ENCODE measurements around the gene RBM6.
"Not testable (repeated sequence)": the region's sequence is repeated elsewhere in the genome, so short reads cannot be mapped to it uniquely, and the experiment has no call there.

Gene RBM6

GRCh38 chr3:49926117-49926728 lies 13.7 kb upstream of the RBM6 start:
- H3K27me3 ChIP-seq (ENCODE audit: control insufficient read depth, insufficient read depth, low read length): no peaks in the 10 kb centered on the region
- H3K4me1 ChIP-seq (ENCODE audit: control insufficient read depth, insufficient read depth, low read length): peaks cover 15% of the 10 kb centered on the region
- H3K9ac ChIP-seq (ENCODE audit: low read length): no peak overlapping the region
- no peaks in the 10 kb centered on the region for H3K36me3 ChIP-seq (ENCODE audit: control insufficient read depth, insufficient read depth, low read length)
- no peaks in the 10 kb centered on the region for H3K9me3 ChIP-seq (ENCODE audit: control insufficient read depth, low read length)
- H3K4me3 ChIP-seq (ENCODE audit: low read length): no peak overlapping the region

- H3K4me3 ChIP-seq (ENCODE audit: low read length): no peak overlapping the region
- no peak overlapping the region for H3K9ac ChIP-seq (ENCODE audit: low read length)
- H3K9me3 ChIP-seq (ENCODE audit: control insufficient read depth, low read length): no peaks in the 10 kb centered on the region
Measured at GRCh38 chr3:49927798-49928197, 12.2 kb upstream of the RBM6 start.

GRCh38 chr3:49928481-49929017 lies 11.4 kb upstream of the RBM6 start:
- H3K27me3 ChIP-seq (ENCODE audit: control insufficient read depth, insufficient read depth, low read length): no peaks in the 10 kb centered on the region
- peak overlapping the region; percentile 76 for H3K9ac ChIP-seq (ENCODE audit: low read length)
- H3K4me1 ChIP-seq (ENCODE audit: control insufficient read depth, insufficient read depth, low read length): peaks cover 15% of the 10 kb centered on the region
- no peak overlapping the region for H3K4me3 ChIP-seq (ENCODE audit: low read length)
- no peaks in the 10 kb centered on the region for H3K9me3 ChIP-seq (ENCODE audit: control insufficient read depth, low read length)
- no peaks in the 10 kb centered on the region for H3K36me3 ChIP-seq (ENCODE audit: control insufficient read depth, insufficient read depth, low read length)

More at GRCh38 chr3:49927798-49928197, 12.2 kb upstream of the RBM6 start:
- Histone ChIP-seq H3K36me3 (ENCODE audit: control insufficient read depth, insufficient read depth, low read length) (no peaks in the 10 kb centered on the region), H3K27me3 (ENCODE audit: control insufficient read depth, insufficient read depth, low read length) (no peaks in the 10 kb centered on the region), H3K4me1 (ENCODE audit: control insufficient read depth, insufficient read depth, low read length) (peaks cover 15% of the 10 kb centered on the region)

- Histone ChIP-seq H3K27me3 (ENCODE audit: control insufficient read depth, insufficient read depth, low read length) (no peaks in the 10 kb centered on the region), H3K9me3 (ENCODE audit: control insufficient read depth, low read length) (no peaks in the 10 kb centered on the region), H3K4me3 (ENCODE audit: low read length) (peak within 1 kb of the TSS; percentile 71), H3K4me1 (ENCODE audit: control insufficient read depth, insufficient read depth, low read length) (peaks cover 15% of the 10 kb centered on the region), H3K36me3 (ENCODE audit: control insufficient read depth, insufficient read depth, low read length) (no peaks in the 10 kb centered on the region), H3K9ac (ENCODE audit: low read length) (peak within 1 kb of the TSS; percentile 76)
Measured at GRCh38 chr3:49929291-49930167, 10.4 kb upstream of the RBM6 start, which contains the start of gene MON1A. MON1A (minus strand) TSS chr3:49929811; CDS start chr3:49913346, 16,465 bp downstream.

GRCh38 chr3:49930168-49930690 lies 9.7 kb upstream of the RBM6 start:
- Histone ChIP-seq H3K4me1 (ENCODE audit: control insufficient read depth, insufficient read depth, low read length) (peaks cover 15% of the 10 kb centered on the region), H3K9ac (ENCODE audit: low read length) (peak overlapping the region; percentile 76), H3K4me3 (ENCODE audit: low read length) (peak overlapping the region; percentile 71), H3K9me3 (ENCODE audit: control insufficient read depth, low read length) (no peaks in the 10 kb centered on the region), H3K27me3 (ENCODE audit: control insufficient read depth, insufficient read depth, low read length) (no peaks in the 10 kb centered on the region), H3K36me3 (ENCODE audit: control insufficient read depth, insufficient read depth, low read length) (no peaks in the 10 kb centered on the region)

GRCh38 chr3:49930922-49931321 lies 9.0 kb upstream of the RBM6 start:
- H3K36me3 ChIP-seq (ENCODE audit: control insufficient read depth, insufficient read depth, low read length): no peaks in the 10 kb centered on the region
- no peak overlapping the region for H3K9ac ChIP-seq (ENCODE audit: low read length)
- no peaks in the 10 kb centered on the region for H3K9me3 ChIP-seq (ENCODE audit: control insufficient read depth, low read length)
- H3K27me3 ChIP-seq (ENCODE audit: control insufficient read depth, insufficient read depth, low read length): no peaks in the 10 kb centered on the region
- H3K4me3 ChIP-seq (ENCODE audit: low read length): no peak overlapping the region
- peaks cover 15% of the 10 kb centered on the region for H3K4me1 ChIP-seq (ENCODE audit: control insufficient read depth, insufficient read depth, low read length)

GRCh38 chr3:49932281-49932680 lies 7.7 kb upstream of the RBM6 start:
- not testable (repeated sequence) for H3K36me3 ChIP-seq (ENCODE audit: control insufficient read depth, insufficient read depth, low read length); H3K27me3 ChIP-seq (ENCODE audit: control insufficient read depth, insufficient read depth, low read length); H3K9me3 ChIP-seq (ENCODE audit: control insufficient read depth, low read length); H3K9ac ChIP-seq (ENCODE audit: low read length); H3K4me3 ChIP-seq (ENCODE audit: low read length)
- H3K4me1 ChIP-seq (ENCODE audit: control insufficient read depth, insufficient read depth, low read length): peaks cover 15% of the 10 kb centered on the region

- Histone ChIP-seq H3K9ac (ENCODE audit: low read length) (no peak overlapping the region), H3K9me3 (ENCODE audit: control insufficient read depth, low read length) (no peaks in the 10 kb centered on the region), H3K4me3 (ENCODE audit: low read length) (no peak overlapping the region), H3K27me3 (ENCODE audit: control insufficient read depth, insufficient read depth, low read length) (no peaks in the 10 kb centered on the region), H3K36me3 (ENCODE audit: control insufficient read depth, insufficient read depth, low read length) (no peaks in the 10 kb centered on the region), H3K4me1 (ENCODE audit: control insufficient read depth, insufficient read depth, low read length) (peaks cover 9% of the 10 kb centered on the region)
Measured at GRCh38 chr3:49937090-49937489, 2.9 kb upstream of the RBM6 start.

GRCh38 chr3:49940667-49941249 lies 808 bp downstream of the RBM6 start:
- Histone ChIP-seq H3K4me1 (ENCODE audit: control insufficient read depth, insufficient read depth, low read length) (peaks cover 9% of the 10 kb centered on the region), H3K27me3 (ENCODE audit: control insufficient read depth, insufficient read depth, low read length) (no peaks in the 10 kb centered on the region), H3K9me3 (ENCODE audit: control insufficient read depth, low read length) (no peaks in the 10 kb centered on the region), H3K36me3 (ENCODE audit: control insufficient read depth, insufficient read depth, low read length) (no peaks in the 10 kb centered on the region), H3K4me3 (ENCODE audit: low read length) (peak overlapping the region; percentile 78), H3K9ac (ENCODE audit: low read length) (peak overlapping the region; percentile 81)

- peaks cover 9% of the 10 kb centered on the region for H3K4me1 ChIP-seq (ENCODE audit: control insufficient read depth, insufficient read depth, low read length)
- H3K9me3 ChIP-seq (ENCODE audit: control insufficient read depth, low read length): no peaks in the 10 kb centered on the region
- no peak overlapping the region for H3K4me3 ChIP-seq (ENCODE audit: low read length)
- H3K9ac ChIP-seq (ENCODE audit: low read length): no peak overlapping the region
- no peaks in the 10 kb centered on the region for H3K27me3 ChIP-seq (ENCODE audit: control insufficient read depth, insufficient read depth, low read length)
- no peaks in the 10 kb centered on the region for H3K36me3 ChIP-seq (ENCODE audit: control insufficient read depth, insufficient read depth, low read length)
Measured at GRCh38 chr3:49942651-49943050, 2.7 kb downstream of the RBM6 start.

GRCh38 chr3:49952924-49953323 lies 13.0 kb downstream of the RBM6 start:
- H3K4me3 ChIP-seq (ENCODE audit: low read length): no peak overlapping the region
- no peaks in the 10 kb centered on the region for H3K4me1 ChIP-seq (ENCODE audit: control insufficient read depth, insufficient read depth, low read length)
- no peak overlapping the region for H3K9ac ChIP-seq (ENCODE audit: low read length)
- no peaks in the 10 kb centered on the region for H3K9me3 ChIP-seq (ENCODE audit: control insufficient read depth, low read length)
- no peaks in the 10 kb centered on the region for H3K36me3 ChIP-seq (ENCODE audit: control insufficient read depth, insufficient read depth, low read length)
- H3K27me3 ChIP-seq (ENCODE audit: control insufficient read depth, insufficient read depth, low read length): no peaks in the 10 kb centered on the region

GRCh38 chr3:49955636-49956035 lies 15.7 kb downstream of the RBM6 start:
- Histone ChIP-seq H3K4me1 (ENCODE audit: control insufficient read depth, insufficient read depth, low read length) (no peaks in the 10 kb centered on the region), H3K27me3 (ENCODE audit: control insufficient read depth, insufficient read depth, low read length) (no peaks in the 10 kb centered on the region), H3K9ac (ENCODE audit: low read length) (no peak overlapping the region), H3K9me3 (ENCODE audit: control insufficient read depth, low read length) (no peaks in the 10 kb centered on the region), H3K4me3 (ENCODE audit: low read length) (no peak overlapping the region), H3K36me3 (ENCODE audit: control insufficient read depth, insufficient read depth, low read length) (no peaks in the 10 kb centered on the region)
